CD4-positive, alpha-beta T cell treated with Interleukin-12 subunit alpha and Interleukin-12 subunit beta, for 1 hour (primary cell): Measurements from ENCODE around the gene ZBTB25.
A peak's percentile ranks its signal among the peaks of the same experiment; 100 is the strongest.

Experiments
- DNase-seq: peaks from one replicate; pipeline ENCODE4 v3.0.0-alpha.2; 2020

The ZBTB25 gene

DNA sequence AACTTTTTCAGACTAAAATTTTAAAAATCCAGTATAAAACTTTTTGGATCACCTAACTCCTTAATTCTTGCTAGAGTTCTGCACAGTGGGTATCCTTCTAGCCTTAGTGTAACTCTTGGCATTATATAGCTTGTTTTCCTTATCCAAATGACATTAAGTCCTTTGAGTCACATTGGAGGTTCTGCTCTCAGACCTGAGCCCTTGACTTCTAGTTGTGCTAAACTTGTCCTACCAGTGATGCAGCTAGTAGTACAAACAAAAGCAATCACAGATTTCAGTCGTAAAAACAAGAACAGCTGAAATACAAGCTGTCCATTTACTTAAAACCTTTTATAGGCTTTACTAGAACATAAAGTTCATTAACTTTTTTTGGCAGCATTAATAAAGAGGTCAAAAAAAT, 11.4 kb upstream of the ZBTB25 start:
- DNase-seq = no peak

GRCh38 chr14:64513271-64513670, 9.6 kb upstream of the ZBTB25 start:
- no peak for DNase-seq

DNA sequence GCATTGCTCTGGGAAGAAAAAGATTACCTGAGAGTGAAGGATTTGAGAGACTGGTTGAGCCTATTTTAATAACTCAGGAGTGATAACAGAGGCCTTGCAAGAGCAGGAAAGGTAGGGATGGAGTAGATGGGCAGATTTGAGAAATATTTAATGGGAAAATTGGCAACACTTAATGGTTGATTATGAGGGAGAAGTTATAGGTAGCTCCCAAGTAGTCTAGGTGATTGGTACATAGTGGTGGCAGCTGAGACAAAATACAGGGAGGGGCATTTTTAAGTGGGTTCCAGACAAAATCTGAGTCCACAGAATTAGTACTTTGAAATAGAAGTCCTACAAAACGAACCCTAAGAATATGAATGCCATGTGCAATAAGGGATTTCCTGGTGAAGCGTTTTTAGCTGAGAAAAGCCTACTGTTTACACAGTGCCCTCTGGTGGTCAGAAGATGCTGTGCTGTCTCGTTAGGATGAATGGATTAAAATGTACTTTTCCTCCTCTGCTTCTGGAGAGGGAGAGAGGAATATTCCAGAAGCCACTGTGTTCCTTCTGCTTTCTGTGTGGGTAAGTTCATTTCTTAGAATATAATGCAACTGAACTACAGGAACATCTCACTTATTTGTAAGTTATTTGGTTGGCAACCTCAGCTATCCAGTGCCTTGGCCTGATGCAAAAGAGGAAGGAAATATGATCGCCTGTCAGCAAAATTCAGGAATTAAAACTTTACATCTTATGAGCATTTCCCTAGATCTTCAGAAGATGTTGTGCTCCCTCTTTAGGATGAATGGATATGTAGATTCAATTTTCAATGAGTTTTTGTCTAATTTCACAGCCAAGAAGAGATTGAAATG, 7.4 kb upstream of the ZBTB25 start:
- peak; percentile 78 for DNase-seq

DNA sequence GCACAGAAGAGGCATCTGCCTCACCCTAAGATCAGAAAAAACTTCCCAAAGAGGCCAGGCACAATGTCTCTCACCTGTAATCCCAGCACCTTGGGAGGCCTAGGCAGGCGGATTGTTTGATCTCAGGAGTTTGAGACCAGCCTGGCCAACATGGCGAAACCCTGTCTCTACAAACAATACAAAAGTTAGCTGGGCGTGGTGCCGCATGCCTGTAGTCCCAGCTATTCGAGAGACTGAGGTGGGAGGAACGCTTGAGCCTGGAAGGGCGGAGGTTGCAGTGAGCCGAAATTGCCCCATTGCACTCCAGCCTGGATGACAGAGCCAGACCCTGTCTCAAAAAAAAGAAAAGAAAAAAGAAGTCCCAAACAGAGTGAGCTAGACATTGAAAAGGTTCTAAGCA, 5.4 kb upstream of the ZBTB25 start:
- DNase-seq = no peak

DNA sequence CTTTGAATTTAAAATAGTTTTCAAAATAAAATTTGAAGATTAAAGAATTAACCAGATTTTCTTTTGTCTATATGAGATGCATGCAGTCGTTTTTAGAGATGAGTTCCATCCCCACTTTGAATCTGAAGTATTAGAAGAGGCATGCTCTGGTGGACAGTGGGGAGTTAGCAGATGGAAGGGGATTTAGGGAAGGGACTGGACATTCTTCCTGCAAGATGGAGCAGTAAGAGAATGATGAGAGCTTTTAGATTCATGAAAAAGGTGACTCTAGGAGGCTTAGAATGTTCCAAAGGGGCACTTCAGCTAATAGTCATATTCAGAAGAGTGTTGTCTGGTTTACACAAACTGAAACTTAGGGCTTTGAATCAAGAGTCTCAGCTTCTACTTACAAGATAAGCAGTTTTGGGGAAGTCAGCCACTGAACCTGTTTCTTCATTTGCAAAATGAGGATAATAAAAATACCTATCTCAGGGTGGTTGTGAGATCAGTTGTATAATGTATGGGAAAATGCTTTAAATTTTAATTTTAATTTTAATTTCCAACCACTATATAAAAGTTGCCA, 4.7 kb upstream of the ZBTB25 start:
- DNase-seq = no peak

DNA sequence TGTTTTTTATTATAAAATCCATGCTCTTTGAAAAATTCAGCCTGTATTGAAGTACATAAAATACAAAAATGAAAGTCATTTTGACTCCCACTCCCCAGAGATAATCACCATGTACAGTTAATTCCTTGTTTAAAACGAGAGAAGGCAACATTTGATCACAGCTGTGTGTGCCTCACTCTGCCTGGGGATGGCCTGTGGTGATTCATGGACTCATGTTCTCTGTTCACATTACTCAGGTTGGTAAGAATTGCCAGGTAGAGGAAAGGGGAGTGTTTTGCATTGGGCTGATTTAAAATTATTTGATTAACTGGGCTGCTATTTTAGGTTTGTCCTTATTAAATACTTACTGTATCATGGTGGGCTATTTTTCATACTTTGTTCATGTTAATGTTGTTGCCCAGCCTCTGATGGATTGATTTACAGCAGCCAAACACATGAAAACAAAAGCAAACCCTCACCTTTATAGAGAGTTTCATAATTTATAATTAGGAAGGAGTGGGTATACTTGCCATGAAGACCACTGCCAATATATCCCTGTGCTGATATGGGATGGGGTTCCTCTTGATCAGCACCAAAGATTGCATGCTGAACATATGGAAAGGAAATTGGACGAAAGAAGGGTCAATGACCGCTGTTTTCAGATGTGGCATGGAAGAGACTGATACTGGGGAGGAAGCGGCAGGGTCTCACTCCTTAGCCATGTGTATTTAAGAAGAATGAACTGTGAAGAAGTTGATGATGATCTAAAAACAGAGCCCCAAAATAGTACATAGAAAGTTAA, 3.9 kb upstream of the ZBTB25 start:
- peak; percentile 33 for DNase-seq

- peak; percentile 30 for DNase-seq
Measured at GRCh38 chr14:64506721-64507120, 3.1 kb upstream of the ZBTB25 start.

- peak; percentile 87 for DNase-seq
Measured at GRCh38 chr14:64504897-64505794, 1.5 kb upstream of the ZBTB25 start.

GRCh38 chr14:64504310-64504896, 765 bp upstream of the ZBTB25 start, which contains the start of gene ZBTB1:
ZBTB1 (plus strand) TSS chr14:64504770; CDS start chr14:64521505, 16,735 bp downstream.
- DNase-seq = peak; percentile 87

GRCh38 chr14:64502887-64503433, 678 bp downstream of the ZBTB25 start:
- peak; percentile 52 for DNase-seq

GRCh38 chr14:64502456-64502855, 1.2 kb downstream of the ZBTB25 start:
- DNase-seq = peak; percentile 48

DNA sequence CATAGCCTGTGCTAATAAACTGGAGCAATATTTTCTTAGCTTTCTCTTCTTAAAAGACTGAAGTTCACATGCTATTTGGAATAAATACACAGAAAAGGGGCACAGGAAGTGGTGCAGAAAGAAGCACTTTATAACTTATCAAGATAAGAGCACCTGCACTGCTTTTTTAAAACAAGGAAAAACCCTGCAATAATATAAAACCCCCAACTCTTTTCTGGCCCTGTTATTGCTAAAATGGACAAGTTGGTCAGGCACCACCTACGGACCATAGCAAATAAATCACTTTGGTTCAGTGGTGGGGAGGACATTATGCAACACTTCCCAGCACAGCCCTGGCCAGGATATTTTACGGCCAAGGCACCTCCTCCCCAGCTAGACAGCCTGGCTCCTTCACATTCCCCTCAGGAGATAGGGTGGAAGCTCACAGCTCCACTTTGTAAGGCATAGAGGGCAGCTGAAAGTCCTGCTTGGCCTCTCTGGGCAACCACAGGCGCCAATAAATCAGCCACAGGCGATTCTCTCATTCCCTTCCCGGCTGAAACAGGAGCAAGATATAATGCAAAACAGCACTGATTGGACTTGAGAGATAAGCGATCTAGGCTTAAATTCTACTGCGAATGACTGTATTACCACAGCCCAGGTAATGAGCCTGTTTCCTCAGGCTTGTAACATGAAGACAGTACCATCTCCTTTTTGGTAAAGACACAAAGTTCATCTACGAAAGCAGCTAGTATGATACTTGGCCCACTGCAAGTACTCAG, 2.0 kb downstream of the ZBTB25 start:
- peak; percentile 55 for DNase-seq

GRCh38 chr14:64500088-64500487, 3.5 kb downstream of the ZBTB25 start:
- no peak for DNase-seq

GRCh38 chr14:64496764-64497163, 6.9 kb downstream of the ZBTB25 start:
- DNase-seq = peak; percentile 26

- DNase-seq = no peak
Measured at GRCh38 chr14:64495252-64495651, 8.4 kb downstream of the ZBTB25 start.

- DNase-seq = no peak
Measured at GRCh38 chr14:64493455-64493854, 10.2 kb downstream of the ZBTB25 start.

- no peak for DNase-seq
Measured at GRCh38 chr14:64491637-64492036, 12.0 kb downstream of the ZBTB25 start.

- no peak for DNase-seq
Measured at GRCh38 chr14:64488590-64489099, 15.0 kb downstream of the ZBTB25 start.

GRCh38 chr14:64478634-64479250, 24.9 kb downstream of the ZBTB25 start:
- peak; percentile 59 for DNase-seq

DNA sequence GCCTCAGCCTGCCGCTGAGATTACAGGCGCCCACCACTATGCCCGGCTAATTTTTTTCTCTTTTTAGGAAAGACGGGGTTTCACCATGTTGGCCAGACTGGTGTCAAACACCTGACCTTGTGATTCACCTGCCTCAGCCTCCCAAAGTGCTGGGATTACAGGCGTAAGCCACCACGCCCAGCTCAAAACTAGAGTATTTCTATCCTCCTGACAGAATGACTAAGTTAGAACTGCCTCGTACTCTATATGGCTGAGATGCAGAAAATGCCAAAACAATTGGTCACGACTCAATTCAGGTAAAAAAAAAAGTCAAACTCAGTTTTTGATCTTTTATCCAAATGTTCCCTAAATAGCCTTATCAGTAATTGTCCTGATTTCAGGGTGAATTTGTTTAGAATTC, 27.2 kb downstream of the ZBTB25 start:
- no peak for DNase-seq
